ENCODE results near the gene CLEC4G. TPM values are rescaled to one million over a fixed set of nuclear protein-coding genes. Genes with fewer than 3 reads are reported as not detected.

CLEC4G gene
- total and polyA plus RNA-seq, 9 donors: 0.08 to 0.16 (median 0.13) TPM; not detected in 4

- H3K27me3 ChIP-seq (ENCODE audit: control insufficient read depth, insufficient read depth, low read length): peaks cover under 1% of the 10 kb centered on the region
- H3K36me3 ChIP-seq (ENCODE audit: control insufficient read depth, insufficient read depth, low read length): no peaks in the 10 kb centered on the region
- H3K4me3 ChIP-seq (ENCODE audit: low read length): no peak overlapping the region
- DNase-seq: no peak
- H3K27ac ChIP-seq (ENCODE audit: low read length): no peak overlapping the region
- WGBS (ENCODE audit: insufficient coverage): 73% methylated on average over 12 of the region's 19 CpGs
- peaks cover 3% of the 10 kb centered on the region for H3K4me1 ChIP-seq (ENCODE audit: control insufficient read depth, insufficient read depth, low read length)
- H3K9me3 ChIP-seq (replicated peaks; ENCODE audit: control insufficient read depth, low read depth, low read length): no peaks in the 10 kb centered on the region
These were observed 8.1 kb upstream of the CLEC4G start for GRCh38 chr19:7739801-7740681.

GRCh38 chr19:7739211-7739755 lies 7.4 kb upstream of the CLEC4G start:
- Histone ChIP-seq H3K4me1 (ENCODE audit: control insufficient read depth, insufficient read depth, low read length) (peaks cover 3% of the 10 kb centered on the region), H3K4me3 (ENCODE audit: low read length) (no peak overlapping the region), H3K36me3 (ENCODE audit: control insufficient read depth, insufficient read depth, low read length) (no peaks in the 10 kb centered on the region), H3K27me3 (ENCODE audit: control insufficient read depth, insufficient read depth, low read length) (peaks cover 2% of the 10 kb centered on the region), H3K9me3 (replicated peaks; ENCODE audit: control insufficient read depth, low read depth, low read length) (no peaks in the 10 kb centered on the region), H3K27ac (ENCODE audit: low read length) (no peak overlapping the region)
- WGBS (ENCODE audit: insufficient coverage): no CpG with 5 or more reads among the region's 2 CpGs
- no peak for DNase-seq

GRCh38 chr19:7738023-7738422 lies 6.1 kb upstream of the CLEC4G start:
- H3K36me3 ChIP-seq (ENCODE audit: control insufficient read depth, insufficient read depth, low read length): no peaks in the 10 kb centered on the region
- H3K27ac ChIP-seq (ENCODE audit: low read length): no peak overlapping the region
- H3K9me3 ChIP-seq (replicated peaks; ENCODE audit: control insufficient read depth, low read depth, low read length): no peaks in the 10 kb centered on the region
- H3K4me1 ChIP-seq (ENCODE audit: control insufficient read depth, insufficient read depth, low read length): peaks cover 3% of the 10 kb centered on the region
- WGBS (ENCODE audit: insufficient coverage): 67% methylated on average over 4 of the region's 7 CpGs
- peaks cover 5% of the 10 kb centered on the region for H3K27me3 ChIP-seq (ENCODE audit: control insufficient read depth, insufficient read depth, low read length)
- H3K4me3 ChIP-seq (ENCODE audit: low read length): no peak overlapping the region
- no peak for DNase-seq

- DNase-seq: no peak
- Histone ChIP-seq H3K27me3 (ENCODE audit: control insufficient read depth, insufficient read depth, low read length) (peaks cover 9% of the 10 kb centered on the region), H3K27ac (ENCODE audit: low read length) (no peak overlapping the region), H3K9me3 (replicated peaks; ENCODE audit: control insufficient read depth, low read depth, low read length) (no peaks in the 10 kb centered on the region), H3K4me3 (ENCODE audit: low read length) (no peak overlapping the region), H3K36me3 (ENCODE audit: control insufficient read depth, insufficient read depth, low read length) (no peaks in the 10 kb centered on the region), H3K4me1 (ENCODE audit: control insufficient read depth, insufficient read depth, low read length) (peaks cover 3% of the 10 kb centered on the region)
- 95% methylated on average over 9 of the region's 11 CpGs for WGBS (ENCODE audit: insufficient coverage)
These were observed 5.3 kb upstream of the CLEC4G start for GRCh38 chr19:7737215-7737614.

GRCh38 chr19:7736148-7736547 lies 4.2 kb upstream of the CLEC4G start:
- DNase-seq: no peak
- peaks cover 3% of the 10 kb centered on the region for H3K4me1 ChIP-seq (ENCODE audit: control insufficient read depth, insufficient read depth, low read length)
- no peaks in the 10 kb centered on the region for H3K36me3 ChIP-seq (ENCODE audit: control insufficient read depth, insufficient read depth, low read length)
- no peak overlapping the region for H3K27ac ChIP-seq (ENCODE audit: low read length)
- WGBS (ENCODE audit: insufficient coverage): 62% methylated on average over 1 of the region's 1 CpG
- H3K27me3 ChIP-seq (ENCODE audit: control insufficient read depth, insufficient read depth, low read length): peaks cover 19% of the 10 kb centered on the region
- H3K4me3 ChIP-seq (ENCODE audit: low read length): no peak overlapping the region
- H3K9me3 ChIP-seq (replicated peaks; ENCODE audit: control insufficient read depth, low read depth, low read length): no peaks in the 10 kb centered on the region

- Histone ChIP-seq H3K36me3 (ENCODE audit: control insufficient read depth, insufficient read depth, low read length) (no peaks in the 10 kb centered on the region), H3K4me3 (ENCODE audit: low read length) (no peak overlapping the region), H3K9me3 (replicated peaks; ENCODE audit: control insufficient read depth, low read depth, low read length) (no peaks in the 10 kb centered on the region), H3K27ac (ENCODE audit: low read length) (no peak overlapping the region), H3K4me1 (ENCODE audit: control insufficient read depth, insufficient read depth, low read length) (no peaks in the 10 kb centered on the region), H3K27me3 (ENCODE audit: control insufficient read depth, insufficient read depth, low read length) (peaks cover 36% of the 10 kb centered on the region)
- DNase-seq: peak; percentile 68
- 58% methylated on average over 8 of the region's 12 CpGs for WGBS (ENCODE audit: insufficient coverage)
These were observed 2.6 kb upstream of the CLEC4G start for GRCh38 chr19:7734220-7735203.

GRCh38 chr19:7733376-7733775 lies 1.5 kb upstream of the CLEC4G start:
- no peak overlapping the region for H3K27ac ChIP-seq (ENCODE audit: low read length)
- DNase-seq: no peak
- H3K4me3 ChIP-seq (ENCODE audit: low read length): no peak overlapping the region
- no peaks in the 10 kb centered on the region for H3K9me3 ChIP-seq (replicated peaks; ENCODE audit: control insufficient read depth, low read depth, low read length)
- H3K36me3 ChIP-seq (ENCODE audit: control insufficient read depth, insufficient read depth, low read length): no peaks in the 10 kb centered on the region
- WGBS (ENCODE audit: insufficient coverage): 80% methylated on average over 1 of the region's 6 CpGs
- H3K27me3 ChIP-seq (ENCODE audit: control insufficient read depth, insufficient read depth, low read length): peaks cover 47% of the 10 kb centered on the region
- H3K4me1 ChIP-seq (ENCODE audit: control insufficient read depth, insufficient read depth, low read length): no peaks in the 10 kb centered on the region

GRCh38 chr19:7731615-7732014 lies 295 bp downstream of the CLEC4G start:
- H3K4me3 ChIP-seq (ENCODE audit: low read length): no peak overlapping the region
- H3K27ac ChIP-seq (ENCODE audit: low read length): no peak overlapping the region
- H3K27me3 ChIP-seq (ENCODE audit: control insufficient read depth, insufficient read depth, low read length): peaks cover 55% of the 10 kb centered on the region
- WGBS (ENCODE audit: insufficient coverage): 79% methylated on average over 4 of the region's 5 CpGs
- DNase-seq: no peak
- no peaks in the 10 kb centered on the region for H3K9me3 ChIP-seq (replicated peaks; ENCODE audit: control insufficient read depth, low read depth, low read length)
- no peaks in the 10 kb centered on the region for H3K36me3 ChIP-seq (ENCODE audit: control insufficient read depth, insufficient read depth, low read length)
- no peaks in the 10 kb centered on the region for H3K4me1 ChIP-seq (ENCODE audit: control insufficient read depth, insufficient read depth, low read length)

- Histone ChIP-seq H3K4me3 (ENCODE audit: low read length) (no peak overlapping the region), H3K27ac (ENCODE audit: low read length) (no peak overlapping the region), H3K36me3 (ENCODE audit: control insufficient read depth, insufficient read depth, low read length) (no peaks in the 10 kb centered on the region), H3K27me3 (ENCODE audit: control insufficient read depth, insufficient read depth, low read length) (peaks cover 55% of the 10 kb centered on the region), H3K4me1 (ENCODE audit: control insufficient read depth, insufficient read depth, low read length) (no peaks in the 10 kb centered on the region), H3K9me3 (replicated peaks; ENCODE audit: control insufficient read depth, low read depth, low read length) (no peaks in the 10 kb centered on the region)
- 58% methylated on average over 37 of the region's 39 CpGs for WGBS (ENCODE audit: insufficient coverage)
- DNase-seq: no peak
These were observed 703 bp downstream of the CLEC4G start for GRCh38 chr19:7731218-7731595.
